Prostate gland (tissue), 2 donors: ENCODE measurements around the gene CCL26. TPM values are rescaled to one million over a fixed set of nuclear protein-coding genes. Genes with fewer than 3 reads are reported as not detected.

ENCODE experiments used
- DNase-seq: peaks from one replicate; pipeline ENCODE4 v3.0.0-alpha.2; 2019; ENCODE audit warnings: low spot score
- H3K27ac ChIP-seq, 2 donors: fragments of 200-600 bp; sonication (generic); 2 replicates each; pipeline ENCODE4 v1.5.1; 2017 to 2019
- H3K27me3 ChIP-seq: fragments of 200-600 bp; sonication (generic); replicated peaks from 2 replicates; pipeline ENCODE4 v1.5.1; 2019; ENCODE audit not compliant: insufficient read depth
- H3K36me3 ChIP-seq, 2 donors: fragments of 200-600 bp; sonication (generic); 1 replicate in 1 of 2; 2 replicates in 1 of 2; pipeline versions ENCODE4 v1.5.1 to v1.8.1; 2017 to 2019
- H3K4me1 ChIP-seq: fragments of 200-600 bp; sonication (generic); replicated peaks from 2 replicates; pipeline ENCODE4 v1.5.1; 2019
- H3K4me3 ChIP-seq, 2 donors: fragments of 200-600 bp; sonication (generic); 2 replicates each; pipeline ENCODE4 v1.5.1; 2017 to 2019
- H3K9me3 ChIP-seq: fragments of 200-600 bp; sonication (generic); 2 replicates; pipeline ENCODE4 v1.5.1; 2017
- POLR2A ChIP-seq: fragments of 450-650 bp; IDR thresholded peaks from one replicate; pipeline ENCODE4 v1.6.1; 2016; ENCODE audit warnings: antibody characterized with exemption, mild to moderate bottlenecking
- POLR2AphosphoS5 ChIP-seq: sonication (generic); formaldehyde crosslinking; IDR thresholded peaks from one replicate; pipeline ENCODE4 v1.6.1; 2017; ENCODE audit warnings: antibody characterized with exemption
- WGBS: methylation state at CpG from one replicate; pipeline ENCODE4 v1.1.5; 2018; 5-methylcytosine and 5-hydroxymethylcytosine counted together
- intact Hi-C: fragments of 100-400 bp; cut with DNase I; formaldehyde crosslinking; loops from one replicate; pipeline ENCODE4 v1.14.2; 2022
- total RNA-seq, 2 donors: library from RNA; depleted of rRNA; stranded (reverse); fragments of >200 nt; gene quantifications; one replicate each; pipeline ENCODE4 v1.1.0, GENCODE V29; 2016
- TF ChIP-seq, protein P1 (sequence below), 4 experiments: fragments of 200-600 bp in 2 of 4; fragments of 450-650 bp in 2 of 4; sonication (generic) in 2 of 4; IDR thresholded peaks; 1 replicate in 3 of 4; 2 replicates in 1 of 4; pipeline ENCODE4 v1.5.1; 2016 to 2019; ENCODE audit warnings: antibody characterized with exemption in 4 of 4, mild to moderate bottlenecking in 2 of 4, moderate library complexity in 2 of 4

CCL26 gene
- total RNA-seq, 2 donors from 2014 or later, result not detected

DNA sequence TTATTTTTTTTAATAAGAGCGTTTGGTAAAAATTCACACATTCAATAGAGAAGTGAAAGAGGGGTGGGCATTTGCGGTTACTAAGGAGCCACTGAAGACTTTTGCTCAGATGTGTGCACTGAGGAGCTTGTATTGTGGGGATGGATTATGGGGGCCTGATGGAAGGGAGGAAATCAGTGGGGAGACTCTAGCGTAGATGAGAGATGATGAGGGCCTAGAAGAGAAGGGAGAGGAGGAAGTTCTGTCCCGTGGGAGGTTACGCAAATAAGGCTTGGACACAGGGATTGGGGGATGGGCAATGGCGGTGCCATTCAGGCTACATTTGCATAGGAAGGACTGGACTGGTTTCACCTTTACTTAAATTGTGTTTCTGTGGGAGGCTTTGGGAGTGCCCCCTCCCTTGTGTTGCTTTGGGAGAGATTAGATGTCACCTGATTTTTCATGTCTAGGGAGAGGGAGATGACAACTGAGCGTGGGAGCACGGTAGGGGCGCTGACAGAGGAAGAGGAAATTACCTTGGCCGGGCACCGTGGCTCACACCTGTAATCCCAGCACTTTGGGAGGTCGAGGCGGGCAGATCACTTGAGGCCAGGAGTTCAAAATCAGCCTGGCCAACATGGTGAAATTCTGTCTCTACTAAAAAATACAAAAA lies 31.0 kb downstream of the CCL26 start:
- Histone ChIP-seq H3K27me3 (no peaks in the 10 kb centered on the region), H3K4me3 (no peak overlapping the region), H3K36me3 (no peaks in the 10 kb centered on the region), H3K27ac (no peak overlapping the region), H3K9me3 (no peaks in the 10 kb centered on the region), H3K4me1 (no peaks in the 10 kb centered on the region)
- DNase-seq, result no peak
- WGBS, result 62% methylated on average over 13 of the region's 13 CpGs
- TF ChIP-seq POLR2A (no peak), POLR2AphosphoS5 (no peak)
- TF ChIP-seq, protein P1, sequence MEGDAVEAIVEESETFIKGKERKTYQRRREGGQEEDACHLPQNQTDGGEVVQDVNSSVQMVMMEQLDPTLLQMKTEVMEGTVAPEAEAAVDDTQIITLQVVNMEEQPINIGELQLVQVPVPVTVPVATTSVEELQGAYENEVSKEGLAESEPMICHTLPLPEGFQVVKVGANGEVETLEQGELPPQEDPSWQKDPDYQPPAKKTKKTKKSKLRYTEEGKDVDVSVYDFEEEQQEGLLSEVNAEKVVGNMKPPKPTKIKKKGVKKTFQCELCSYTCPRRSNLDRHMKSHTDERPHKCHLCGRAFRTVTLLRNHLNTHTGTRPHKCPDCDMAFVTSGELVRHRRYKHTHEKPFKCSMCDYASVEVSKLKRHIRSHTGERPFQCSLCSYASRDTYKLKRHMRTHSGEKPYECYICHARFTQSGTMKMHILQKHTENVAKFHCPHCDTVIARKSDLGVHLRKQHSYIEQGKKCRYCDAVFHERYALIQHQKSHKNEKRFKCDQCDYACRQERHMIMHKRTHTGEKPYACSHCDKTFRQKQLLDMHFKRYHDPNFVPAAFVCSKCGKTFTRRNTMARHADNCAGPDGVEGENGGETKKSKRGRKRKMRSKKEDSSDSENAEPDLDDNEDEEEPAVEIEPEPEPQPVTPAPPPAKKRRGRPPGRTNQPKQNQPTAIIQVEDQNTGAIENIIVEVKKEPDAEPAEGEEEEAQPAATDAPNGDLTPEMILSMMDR (IDR thresholded peaks at IDR 0.05), result no peak
- intact Hi-C loops, result no loop called here

DNA sequence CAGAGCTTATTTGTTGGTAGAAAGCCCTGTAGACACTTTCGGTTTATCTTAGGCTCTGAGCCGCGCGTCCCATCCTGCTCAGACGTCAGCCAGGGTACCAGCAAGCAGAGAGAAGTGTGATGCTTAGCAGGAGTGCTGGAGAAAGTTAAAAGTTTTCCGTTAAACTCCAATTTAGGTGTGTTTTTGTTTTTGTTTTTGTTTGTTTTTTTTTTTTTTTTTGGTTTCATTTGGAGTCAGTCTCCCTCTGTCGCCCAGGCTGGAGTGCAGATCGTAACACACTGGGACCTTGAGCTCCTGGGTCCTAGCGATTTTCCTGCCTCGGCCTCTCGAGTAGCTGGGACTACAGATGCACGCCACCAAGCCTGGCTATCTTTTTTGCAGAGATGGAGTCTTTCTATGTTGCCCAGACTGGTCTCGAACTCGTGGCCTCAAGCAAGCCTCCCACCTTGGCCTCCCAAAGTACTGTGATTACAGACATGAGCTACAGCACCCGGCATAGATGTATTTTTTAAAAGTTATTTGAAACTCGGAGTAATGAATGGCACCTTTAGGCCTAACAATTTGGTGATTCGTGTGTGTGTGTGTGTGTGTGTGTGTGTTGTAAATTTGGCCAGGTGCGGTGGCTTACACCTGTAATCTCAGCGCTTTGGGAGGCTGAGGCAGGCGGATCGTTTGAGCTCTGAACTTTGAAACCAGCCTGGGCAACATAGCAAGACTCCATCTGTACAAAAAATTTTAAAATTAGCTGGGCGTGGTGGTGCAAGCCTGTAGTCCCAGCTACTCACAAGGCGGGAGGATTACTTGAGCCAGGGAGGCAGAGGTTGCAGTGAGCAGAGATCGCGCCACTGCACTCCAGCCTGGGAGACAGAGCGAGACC lies 32.0 kb downstream of the CCL26 start:
- 64% methylated on average over 26 of the region's 26 CpGs for WGBS
- no peak for TF ChIP-seq POLR2AphosphoS5
- no peak for TF ChIP-seq POLR2A
- TF ChIP-seq, protein P1 (IDR thresholded peaks at IDR 0.05), result no peak
- Histone ChIP-seq H3K9me3 (no peaks in the 10 kb centered on the region), H3K27me3 (no peaks in the 10 kb centered on the region), H3K4me3 (peak overlapping the region; percentile 86 to 97), H3K27ac (peak overlapping the region; percentile 88 to 95), H3K36me3 (no peaks in the 10 kb centered on the region), H3K4me1 (no peaks in the 10 kb centered on the region)
- DNase-seq, result no peak
- intact Hi-C loops, result no loop called here

DNA sequence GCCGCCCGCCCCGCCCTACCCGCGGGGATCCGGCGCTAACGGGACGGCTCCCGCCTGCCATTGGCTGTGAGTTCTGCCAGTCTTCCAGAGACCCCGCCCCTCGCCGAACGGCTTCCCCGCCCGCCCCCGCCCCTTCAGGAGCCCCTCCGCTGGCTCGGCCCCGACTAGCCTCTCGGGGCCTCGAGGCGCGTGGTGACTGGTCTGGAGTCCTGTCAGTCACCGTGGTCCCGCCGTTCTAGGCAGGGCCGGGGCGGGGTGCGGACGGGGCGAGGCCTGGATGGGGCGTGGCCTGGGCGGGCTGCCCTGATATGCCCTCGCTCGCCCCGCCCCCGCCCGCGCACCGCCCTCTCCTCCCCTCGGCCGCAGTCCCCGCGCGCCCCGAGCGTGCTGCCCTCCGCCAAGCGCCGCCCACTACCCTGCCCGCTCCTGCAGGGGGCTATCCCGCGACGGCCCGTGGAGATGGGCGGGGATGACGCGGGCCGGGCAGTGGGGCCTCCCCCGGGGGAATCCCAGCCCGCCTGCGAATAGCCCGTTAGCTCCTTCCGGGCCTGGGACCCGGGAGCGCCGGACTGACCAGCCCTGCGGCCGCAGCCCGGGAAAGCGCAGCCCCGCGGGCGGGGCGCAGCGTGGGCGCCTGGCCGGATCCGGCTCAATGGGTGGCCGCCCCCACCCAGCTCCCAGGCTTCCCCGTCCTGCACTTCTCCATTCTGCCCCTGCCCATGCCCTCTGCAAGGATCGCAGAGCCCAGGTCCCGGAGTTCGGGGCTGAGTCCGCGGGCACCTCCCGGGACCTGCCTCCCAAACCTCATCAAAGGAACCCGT lies 32.8 kb downstream of the CCL26 start:
- WGBS, result 2% methylated on average over 36 of the region's 89 CpGs
- intact Hi-C loops, result no loop called here
- DNase-seq, result peak; percentile 100
- no peaks in the 10 kb centered on the region for H3K9me3 ChIP-seq
- H3K27me3 ChIP-seq, result no peaks in the 10 kb centered on the region
- H3K27ac ChIP-seq, result peak overlapping the region; percentile 88 to 95
- H3K4me3 ChIP-seq, result peak overlapping the region; percentile 86 to 97
- H3K36me3 ChIP-seq, result no peaks in the 10 kb centered on the region
- H3K4me1 ChIP-seq, result no peaks in the 10 kb centered on the region
- TF ChIP-seq, protein P1 (IDR thresholded peaks at IDR 0.05), result peak in 2 of 4 experiments; percentile 46 to 49
- peak; percentile 71 for TF ChIP-seq POLR2AphosphoS5
- TF ChIP-seq POLR2A, result peak; percentile 47

DNA sequence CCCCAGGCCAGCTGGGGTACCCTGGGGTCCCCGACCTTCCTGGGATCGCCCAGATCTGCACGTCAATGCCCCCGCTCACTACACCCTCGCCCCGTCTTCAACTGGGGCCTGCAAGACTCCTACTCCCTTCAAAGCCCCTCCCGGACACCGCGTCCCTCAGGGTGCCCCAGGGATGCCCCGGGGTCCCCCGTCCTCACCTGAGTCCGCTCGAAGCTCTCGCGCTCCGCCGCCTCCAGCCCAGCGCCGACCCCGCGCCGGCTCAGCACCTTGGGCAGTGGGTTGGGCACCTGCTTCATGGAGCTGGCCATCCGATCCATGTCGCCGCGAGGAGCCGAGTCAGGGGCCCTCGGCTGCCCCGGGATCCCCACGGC lies 33.4 kb downstream of the CCL26 start, which contains the start of gene HIP1:
Gene HIP1, minus strand, starts transcription at position 338 of the 371 bp plus-strand sequence. Its CDS starts 21 bp downstream, at position 317.
- intact Hi-C loops, result no loop called here
- Histone ChIP-seq H3K27me3 (no peaks in the 10 kb centered on the region), H3K9me3 (no peaks in the 10 kb centered on the region), H3K36me3 (no peaks in the 10 kb centered on the region), H3K4me3 (peak within 1 kb of the TSS; percentile 86 to 97), H3K27ac (peak within 1 kb of the TSS; percentile 88 to 95), H3K4me1 (no peaks in the 10 kb centered on the region)
- TF ChIP-seq, protein P1 (IDR thresholded peaks at IDR 0.05), result no peak
- TF ChIP-seq POLR2AphosphoS5, result no peak
- TF ChIP-seq POLR2A, result peak; percentile 39
- DNase-seq, result no peak
- WGBS, result 0% methylated on average over 24 of the region's 30 CpGs
